CD4-positive, alpha-beta memory T cell (primary cell): Measurements from ENCODE around the gene PTPRT. TPM values are rescaled to one million over a fixed set of nuclear protein-coding genes. Genes with fewer than 3 reads are reported as not detected.

Experiments
- CTCF ChIA-PET: fragments of 350-600 bp; sonication (Branson Sonifier 250); formaldehyde crosslinking; loops from one replicate; lab custom pipeline; 2021; ENCODE audit warnings: inconsistent platforms; ENCODE audit not compliant: partially characterized antibody; lab: Charles Lee
- POLR2A ChIA-PET: fragments of 350-600 bp; sonication (Branson Sonifier 250); formaldehyde crosslinking; loops from one replicate; lab custom pipeline; 2021; ENCODE audit not compliant: partially characterized antibody; lab: Charles Lee
- DNase-seq, 5 donors: peaks; one replicate each; pipeline versions ENCODE4 v3.0.0 to v3.0.0-alpha.2; 2020 to 2022; ENCODE audit warnings: mixed read lengths in 1 of 5
- H3K27ac ChIP-seq: one replicate; pipeline ENCODE4 v1.7.0; 2013; ENCODE audit warnings: low read depth, low read length
- H3K27me3 ChIP-seq: 2 replicates; pipeline ENCODE4 v1.7.0; 2013; ENCODE audit warnings: mild to moderate bottlenecking, low read length, moderate library complexity; ENCODE audit not compliant: insufficient read depth
- H3K36me3 ChIP-seq: 2 replicates; pipeline ENCODE4 v1.7.0; 2013; ENCODE audit warnings: mild to moderate bottlenecking, low read length, moderate library complexity; ENCODE audit not compliant: insufficient read depth
- H3K4me1 ChIP-seq: 2 replicates; pipeline ENCODE4 v1.7.0; 2013; ENCODE audit warnings: mild to moderate bottlenecking, low read length, moderate library complexity; ENCODE audit not compliant: insufficient read depth
- H3K4me3 ChIP-seq, 2 donors: one replicate each; pipeline ENCODE4 v1.7.0; 2013; ENCODE audit warnings: low read length in 2 of 2, mild to moderate bottlenecking in 1 of 2
- H3K9me3 ChIP-seq, 2 donors: one replicate each; pipeline ENCODE4 v1.7.0; 2013; ENCODE audit warnings: low read length in 2 of 2, control low read depth in 1 of 2; ENCODE audit not compliant: control insufficient read depth in 1 of 2
- H3K27ac Mint-ChIP-seq, 7 donors: one replicate each; pipeline ENCODE4 v1.8.0; 2020 to 2021; ENCODE audit warnings: mixed read lengths in 7 of 7, mild to moderate bottlenecking in 6 of 7, inconsistent platforms in 3 of 7, moderate library complexity in 3 of 7
- H3K27me3 Mint-ChIP-seq, 2 donors: one replicate each; pipeline ENCODE4 v1.8.0; 2020 to 2021; ENCODE audit warnings: mixed read lengths in 2 of 2
- H3K36me3 Mint-ChIP-seq, 2 donors: one replicate each; pipeline ENCODE4 v1.8.0; 2020 to 2021; ENCODE audit warnings: mixed read lengths in 2 of 2, inconsistent platforms in 1 of 2, mild to moderate bottlenecking in 1 of 2
- H3K4me1 Mint-ChIP-seq, 4 donors: one replicate each; pipeline ENCODE4 v1.8.0; 2020 to 2021; ENCODE audit warnings: mixed read lengths in 4 of 4, mild to moderate bottlenecking in 1 of 4
- H3K4me3 Mint-ChIP-seq, 8 donors: one replicate each; pipeline ENCODE4 v1.8.0; 2020 to 2021; ENCODE audit warnings: mixed read lengths in 8 of 8, mild to moderate bottlenecking in 7 of 8, moderate library complexity in 6 of 8, inconsistent platforms in 3 of 8
- H3K9me3 Mint-ChIP-seq, 8 donors: one replicate each; pipeline ENCODE4 v1.8.0; 2020 to 2021; ENCODE audit warnings: mixed read lengths in 8 of 8, mild to moderate bottlenecking in 5 of 8, inconsistent platforms in 3 of 8, moderate library complexity in 1 of 8
- intact Hi-C: fragments of 100-400 bp; cut with micrococcal nuclease; formaldehyde crosslinking; loops from one replicate; pipeline ENCODE4 v1.15.1; 2023
- polyA plus RNA-seq, 2 donors: library from polyadenylated mRNA; unstranded; fragments of 300-500 nt; fragmentation: Illumina TruSeq; gene quantifications; one replicate each; pipeline ENCODE4 v1.2.3, GENCODE V29; 2021
- total RNA-seq, 2 experiments: library from RNA; stranded (reverse); gene quantifications; one replicate each; pipeline ENCODE4 v1.2.3, GENCODE V29; 2021

The PTPRT gene
- total and polyA plus RNA-seq, 4 experiments from 2014 or later: not detected

DNA sequence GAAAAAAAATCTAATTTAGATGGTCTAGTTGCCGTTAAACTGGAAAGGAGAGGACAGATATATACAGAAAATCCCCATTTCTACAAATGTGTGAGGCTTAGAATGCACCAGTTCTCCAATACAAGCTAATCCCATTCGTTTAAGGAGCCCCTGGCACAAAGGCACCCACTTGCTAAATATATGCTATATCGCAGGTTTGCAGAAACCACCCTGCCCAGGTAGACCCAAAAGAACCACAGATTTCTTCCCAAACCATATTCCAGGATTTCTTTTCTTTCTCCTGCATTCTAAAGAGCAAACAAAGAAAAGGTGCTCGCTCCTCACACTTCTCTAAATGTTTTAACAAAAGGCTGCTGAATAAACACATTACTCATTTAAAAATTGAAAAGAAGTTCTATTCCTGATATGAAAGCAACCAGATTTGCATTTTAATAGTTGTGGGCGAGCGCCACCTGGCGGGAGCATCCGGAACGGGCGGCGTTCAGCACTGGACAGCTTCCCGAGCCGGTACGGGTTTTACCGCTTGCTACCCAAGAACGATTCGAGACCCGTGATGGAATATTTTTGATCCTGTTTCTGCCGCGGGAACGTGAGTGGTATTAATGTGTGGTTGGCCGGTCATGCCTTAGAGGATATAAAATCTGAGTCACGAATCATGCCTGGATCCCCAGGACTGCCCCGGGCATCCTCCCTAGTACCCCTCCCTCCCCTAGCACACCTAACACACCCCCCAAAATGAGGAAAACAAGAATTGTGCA lies 2.1 kb downstream of the PTPRT start:
- H3K27me3 Mint-ChIP-seq: peaks cover 28 to 35% of the 10 kb centered on the region in 2 donors
- H3K4me3 Mint-ChIP-seq: no peak overlapping the region
- H3K27ac ChIP-seq: no peak overlapping the region
- no peaks in the 10 kb centered on the region for H3K36me3 ChIP-seq
- no peaks in the 10 kb centered on the region for H3K36me3 Mint-ChIP-seq
- peaks cover 7% of the 10 kb centered on the region for H3K4me1 ChIP-seq
- H3K4me3 ChIP-seq: no peak overlapping the region
- H3K27ac Mint-ChIP-seq: no peak overlapping the region
- peaks cover 5% of the 10 kb centered on the region for H3K27me3 ChIP-seq
- peaks cover 5 to 8% (median 6%) of the 10 kb centered on the region in 4 donors for H3K4me1 Mint-ChIP-seq
- peak; percentile 14 to 42 (median 29) for DNase-seq
- ChIA-PET CTCF (no interaction called here), POLR2A (no interaction called here)
- H3K9me3 ChIP-seq: no peaks in the 10 kb centered on the region
- intact Hi-C loops: no loop called here
- peaks cover 0 to 2% (median 0%) of the 10 kb centered on the region in 8 donors for H3K9me3 Mint-ChIP-seq

DNA sequence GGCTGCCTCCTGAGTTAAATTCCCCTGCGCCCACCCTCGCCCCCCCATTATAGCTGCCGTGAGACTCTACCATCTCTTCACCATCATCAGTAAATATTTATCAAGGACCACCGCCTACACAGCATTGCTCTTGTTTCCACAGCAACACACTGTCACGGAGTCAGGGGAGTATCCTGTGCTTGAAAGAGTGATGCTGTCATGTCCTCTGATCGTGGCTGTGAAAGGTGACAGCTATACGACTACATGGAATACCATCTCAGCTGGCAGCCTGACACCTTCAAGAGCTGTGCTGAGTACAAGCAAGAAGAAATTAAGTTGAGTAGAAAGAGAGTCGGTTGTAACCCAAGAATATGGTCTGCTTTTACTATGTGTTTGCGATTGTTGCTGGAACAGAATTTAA lies 3.4 kb downstream of the PTPRT start:
- Histone ChIP-seq H3K27me3 (peaks cover 5% of the 10 kb centered on the region), H3K27ac (no peak overlapping the region), H3K36me3 (no peaks in the 10 kb centered on the region), H3K4me3 (no peak overlapping the region), H3K9me3 (no peaks in the 10 kb centered on the region), H3K4me1 (peaks cover 7% of the 10 kb centered on the region)
- H3K36me3 Mint-ChIP-seq: no peaks in the 10 kb centered on the region
- no peak overlapping the region for H3K27ac Mint-ChIP-seq
- H3K9me3 Mint-ChIP-seq: peaks cover 0 to 2% (median 0%) of the 10 kb centered on the region in 8 donors
- H3K27me3 Mint-ChIP-seq: peaks cover 26 to 29% of the 10 kb centered on the region in 2 donors
- DNase-seq: no peak
- ChIA-PET CTCF (no interaction called here), POLR2A (no interaction called here)
- peaks cover 5 to 8% (median 6%) of the 10 kb centered on the region in 4 donors for H3K4me1 Mint-ChIP-seq
- intact Hi-C loops: no loop called here
- H3K4me3 Mint-ChIP-seq: no peak overlapping the region

DNA sequence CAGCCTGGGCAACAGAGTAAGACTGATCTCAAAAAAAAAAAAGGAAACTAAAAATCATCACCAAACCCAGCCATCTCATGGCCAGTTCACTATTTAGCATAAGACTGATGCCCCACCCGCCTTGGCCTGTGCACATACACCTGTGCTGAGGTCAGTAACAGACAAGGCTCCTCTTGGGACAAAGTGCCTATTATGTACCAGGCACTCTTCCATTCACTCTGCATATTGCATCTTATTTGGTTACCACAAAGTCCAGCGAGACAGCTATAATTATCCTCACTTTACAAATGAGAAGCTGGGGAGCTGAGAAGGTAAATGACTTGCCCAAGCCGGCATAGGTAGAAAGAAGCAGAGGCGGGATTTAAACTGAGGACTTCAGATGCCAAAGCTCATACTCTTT lies 3.8 kb downstream of the PTPRT start:
- ChIA-PET POLR2A (no interaction called here), CTCF (no interaction called here)
- Histone ChIP-seq H3K4me1 (peaks cover 7% of the 10 kb centered on the region), H3K36me3 (no peaks in the 10 kb centered on the region), H3K4me3 (no peak overlapping the region), H3K9me3 (no peaks in the 10 kb centered on the region), H3K27me3 (peaks cover 3% of the 10 kb centered on the region), H3K27ac (no peak overlapping the region)
- Mint-ChIP-seq H3K4me1 (peaks cover 5 to 8% (median 6%) of the 10 kb centered on the region in 4 donors), H3K9me3 (peaks cover 0 to 2% (median 0%) of the 10 kb centered on the region in 8 donors), H3K27me3 (peaks cover 24 to 26% of the 10 kb centered on the region in 2 donors), H3K4me3 (no peak overlapping the region), H3K27ac (no peak overlapping the region), H3K36me3 (no peaks in the 10 kb centered on the region)
- no peak for DNase-seq
- intact Hi-C loops: no loop called here

DNA sequence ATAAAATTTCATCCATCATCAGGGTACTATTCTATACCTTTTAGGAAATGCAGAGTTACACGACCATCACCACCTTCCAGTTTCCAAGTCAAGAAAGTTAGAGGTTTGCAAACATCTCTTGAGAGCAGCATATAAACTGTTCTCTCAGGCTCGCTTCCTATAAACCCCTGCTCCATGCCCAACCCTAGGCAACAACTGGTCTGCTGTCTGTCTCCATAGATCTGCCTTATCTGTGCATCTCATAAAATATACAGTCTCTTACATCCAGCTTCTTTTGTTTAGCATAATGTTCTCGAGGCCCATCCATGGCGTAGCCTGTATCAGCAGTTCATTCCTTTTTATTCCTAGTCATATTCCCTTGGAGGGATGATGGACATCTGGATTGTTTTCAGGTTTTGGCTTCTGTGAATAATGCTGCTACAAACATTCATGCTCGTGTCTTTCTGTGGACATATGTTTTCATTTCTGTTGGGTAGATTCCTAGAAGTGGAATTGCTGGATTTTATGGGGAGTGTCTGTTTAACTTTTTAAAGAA lies 6.1 kb downstream of the PTPRT start:
- peaks cover 17% of the 10 kb centered on the region in 2 donors for H3K27me3 Mint-ChIP-seq
- no peaks in the 10 kb centered on the region for H3K9me3 ChIP-seq
- H3K4me1 Mint-ChIP-seq: peaks cover 5 to 8% (median 6%) of the 10 kb centered on the region in 4 donors
- CTCF ChIA-PET: no interaction called here
- no peak overlapping the region for H3K27ac ChIP-seq
- H3K27ac Mint-ChIP-seq: no peak overlapping the region
- H3K9me3 Mint-ChIP-seq: peaks cover 0 to 2% (median 0%) of the 10 kb centered on the region in 8 donors
- intact Hi-C loops: no loop called here
- no peak for DNase-seq
- no peak overlapping the region for H3K4me3 ChIP-seq
- H3K36me3 Mint-ChIP-seq: no peaks in the 10 kb centered on the region
- POLR2A ChIA-PET: no interaction called here
- no peak overlapping the region for H3K4me3 Mint-ChIP-seq
- H3K4me1 ChIP-seq: peaks cover 7% of the 10 kb centered on the region
- no peaks in the 10 kb centered on the region for H3K27me3 ChIP-seq
- H3K36me3 ChIP-seq: no peaks in the 10 kb centered on the region

DNA sequence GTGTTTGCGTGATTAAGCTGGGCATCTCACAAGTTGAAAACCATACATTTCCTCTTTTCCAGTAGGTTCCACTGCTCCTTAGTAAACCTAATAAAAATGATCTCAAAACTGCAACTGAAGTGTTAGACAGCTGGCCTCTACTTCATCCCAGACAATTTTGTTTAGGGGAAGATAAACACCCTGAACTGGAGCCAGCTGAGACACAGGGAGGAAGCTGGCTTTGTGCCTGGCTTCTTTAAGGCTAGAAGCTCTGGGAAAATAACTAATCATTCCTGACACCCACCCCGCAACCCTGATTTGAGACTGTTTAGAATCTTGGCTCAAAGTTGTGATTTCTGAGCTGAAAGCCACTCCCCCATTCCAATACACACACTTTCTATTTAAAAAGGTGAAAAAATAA lies 11.6 kb downstream of the PTPRT start:
- POLR2A ChIA-PET: no interaction called here
- Histone ChIP-seq H3K4me3 (no peak overlapping the region), H3K27me3 (no peaks in the 10 kb centered on the region), H3K9me3 (no peaks in the 10 kb centered on the region), H3K4me1 (no peaks in the 10 kb centered on the region), H3K27ac (no peak overlapping the region), H3K36me3 (no peaks in the 10 kb centered on the region)
- H3K36me3 Mint-ChIP-seq: no peaks in the 10 kb centered on the region
- intact Hi-C loops: no loop called here
- peaks cover 0 to 4% of the 10 kb centered on the region in 2 donors for H3K27me3 Mint-ChIP-seq
- CTCF ChIA-PET: no interaction called here
- no peaks in the 10 kb centered on the region for H3K4me1 Mint-ChIP-seq
- no peak overlapping the region for H3K4me3 Mint-ChIP-seq
- peaks cover 0 to 5% (median 0%) of the 10 kb centered on the region in 8 donors for H3K9me3 Mint-ChIP-seq
- no peak overlapping the region for H3K27ac Mint-ChIP-seq
- no peak for DNase-seq

DNA sequence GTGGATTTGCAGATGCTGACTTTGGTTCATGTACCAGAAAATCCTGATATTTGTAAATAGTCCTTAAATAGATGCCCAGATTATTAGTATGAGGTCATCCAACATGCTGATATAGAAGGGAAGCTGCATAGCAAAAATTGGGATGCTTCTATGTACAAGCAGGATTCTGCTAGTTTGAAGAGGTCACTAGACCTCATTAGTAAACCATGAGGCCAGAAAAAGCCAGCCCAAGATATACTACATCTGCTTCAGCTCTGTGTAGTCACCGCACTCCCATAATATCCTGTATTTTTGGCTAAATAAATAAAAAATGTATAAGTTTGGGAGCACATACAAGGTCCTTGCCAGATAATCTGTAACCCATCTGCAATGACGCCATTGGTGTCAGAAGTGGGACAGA lies 13.0 kb downstream of the PTPRT start:
- H3K36me3 Mint-ChIP-seq: no peaks in the 10 kb centered on the region
- peaks cover 0 to 5% (median 0%) of the 10 kb centered on the region in 8 donors for H3K9me3 Mint-ChIP-seq

DNA sequence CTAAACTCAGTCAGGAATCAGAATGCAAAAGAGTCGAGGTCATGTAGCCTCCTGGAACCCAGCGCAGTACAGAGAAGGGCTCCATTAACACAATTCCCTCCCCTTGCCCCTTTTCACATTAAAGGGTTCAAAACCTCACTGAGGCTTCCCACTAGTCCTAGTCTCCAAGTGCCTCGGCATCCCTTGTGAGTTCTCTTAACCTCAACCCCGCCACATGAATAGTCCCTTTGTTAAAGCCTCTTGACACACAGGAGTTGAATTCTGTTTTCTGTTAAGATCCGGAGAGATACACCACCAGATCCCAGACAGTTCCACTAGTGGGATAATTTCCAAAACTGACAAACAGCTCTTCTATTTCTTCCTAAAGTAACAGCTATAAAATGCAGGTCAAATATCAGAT lies 17.8 kb downstream of the PTPRT start:
- Mint-ChIP-seq H3K36me3 (no peaks in the 10 kb centered on the region), H3K27me3 (peaks cover 0 to 4% of the 10 kb centered on the region in 2 donors), H3K9me3 (peaks cover 0 to 5% (median 0%) of the 10 kb centered on the region in 8 donors), H3K27ac (no peak overlapping the region), H3K4me3 (no peak overlapping the region), H3K4me1 (no peaks in the 10 kb centered on the region)
- Histone ChIP-seq H3K36me3 (no peaks in the 10 kb centered on the region), H3K4me1 (no peaks in the 10 kb centered on the region), H3K9me3 (no peaks in the 10 kb centered on the region), H3K4me3 (no peak overlapping the region), H3K27ac (no peak overlapping the region), H3K27me3 (no peaks in the 10 kb centered on the region)
- intact Hi-C loops: no loop called here
- no peak for DNase-seq
- POLR2A ChIA-PET: no interaction called here
- CTCF ChIA-PET: no interaction called here

More for the DNA sequence above, 13.0 kb downstream of the PTPRT start:
- Mint-ChIP-seq H3K27ac (no peak overlapping the region), H3K4me1 (no peaks in the 10 kb centered on the region), H3K27me3 (peaks cover 0 to 4% of the 10 kb centered on the region in 2 donors), H3K4me3 (no peak overlapping the region)
- Histone ChIP-seq H3K27ac (no peak overlapping the region), H3K4me1 (no peaks in the 10 kb centered on the region), H3K27me3 (no peaks in the 10 kb centered on the region), H3K36me3 (no peaks in the 10 kb centered on the region), H3K9me3 (no peaks in the 10 kb centered on the region), H3K4me3 (no peak overlapping the region)
- DNase-seq: no peak
- ChIA-PET CTCF (no interaction called here), POLR2A (no interaction called here)
- intact Hi-C loops: no loop called here
